LNCAP (cell line): Measurements from ENCODE around the gene MESP2.
A peak's percentile ranks its signal among the peaks of the same experiment; 100 is the strongest.

ENCODE experiments used
- TF ChIP-seq, protein P1 (sequence below): fragments of 450-650 bp; IDR thresholded peaks from 2 replicates; pipeline ENCODE4 v1.5.1; 2017; ENCODE audit warnings: mild to moderate bottlenecking

The MESP2 gene

GRCh38 chr15:89766357-89767311, 9.5 kb upstream of the MESP2 start:
- TF ChIP-seq, protein P1, sequence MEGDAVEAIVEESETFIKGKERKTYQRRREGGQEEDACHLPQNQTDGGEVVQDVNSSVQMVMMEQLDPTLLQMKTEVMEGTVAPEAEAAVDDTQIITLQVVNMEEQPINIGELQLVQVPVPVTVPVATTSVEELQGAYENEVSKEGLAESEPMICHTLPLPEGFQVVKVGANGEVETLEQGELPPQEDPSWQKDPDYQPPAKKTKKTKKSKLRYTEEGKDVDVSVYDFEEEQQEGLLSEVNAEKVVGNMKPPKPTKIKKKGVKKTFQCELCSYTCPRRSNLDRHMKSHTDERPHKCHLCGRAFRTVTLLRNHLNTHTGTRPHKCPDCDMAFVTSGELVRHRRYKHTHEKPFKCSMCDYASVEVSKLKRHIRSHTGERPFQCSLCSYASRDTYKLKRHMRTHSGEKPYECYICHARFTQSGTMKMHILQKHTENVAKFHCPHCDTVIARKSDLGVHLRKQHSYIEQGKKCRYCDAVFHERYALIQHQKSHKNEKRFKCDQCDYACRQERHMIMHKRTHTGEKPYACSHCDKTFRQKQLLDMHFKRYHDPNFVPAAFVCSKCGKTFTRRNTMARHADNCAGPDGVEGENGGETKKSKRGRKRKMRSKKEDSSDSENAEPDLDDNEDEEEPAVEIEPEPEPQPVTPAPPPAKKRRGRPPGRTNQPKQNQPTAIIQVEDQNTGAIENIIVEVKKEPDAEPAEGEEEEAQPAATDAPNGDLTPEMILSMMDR = no peak

DNA sequence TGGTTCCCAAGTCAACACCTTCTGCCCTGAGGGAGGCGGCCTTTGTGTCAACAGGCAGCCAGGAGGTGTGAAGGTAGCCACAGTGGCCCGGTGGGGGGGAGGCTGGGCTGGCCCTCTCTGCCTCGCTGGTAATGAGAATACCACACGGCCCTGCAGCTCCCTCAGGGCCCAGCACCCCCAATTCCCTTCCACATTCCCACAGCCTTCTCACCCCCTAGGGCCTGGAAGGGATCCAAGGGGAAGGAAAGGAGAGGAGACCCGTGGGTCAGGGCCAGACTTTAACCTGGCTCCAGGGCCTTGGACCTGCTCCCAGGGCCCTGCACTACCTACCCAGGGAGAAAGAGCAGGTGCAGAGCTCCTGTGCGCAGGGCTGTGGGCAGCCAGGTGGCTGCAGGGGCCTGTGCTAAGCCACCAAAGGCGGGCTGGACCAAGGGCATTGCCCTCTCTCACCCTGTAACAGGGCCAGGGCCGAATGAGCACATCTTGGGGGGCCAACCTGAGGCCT, 8.7 kb upstream of the MESP2 start:
- TF ChIP-seq, protein P1 = no peak

- TF ChIP-seq, protein P1 = no peak
Measured at GRCh38 chr15:89768071-89768500, 8.0 kb upstream of the MESP2 start.

DNA sequence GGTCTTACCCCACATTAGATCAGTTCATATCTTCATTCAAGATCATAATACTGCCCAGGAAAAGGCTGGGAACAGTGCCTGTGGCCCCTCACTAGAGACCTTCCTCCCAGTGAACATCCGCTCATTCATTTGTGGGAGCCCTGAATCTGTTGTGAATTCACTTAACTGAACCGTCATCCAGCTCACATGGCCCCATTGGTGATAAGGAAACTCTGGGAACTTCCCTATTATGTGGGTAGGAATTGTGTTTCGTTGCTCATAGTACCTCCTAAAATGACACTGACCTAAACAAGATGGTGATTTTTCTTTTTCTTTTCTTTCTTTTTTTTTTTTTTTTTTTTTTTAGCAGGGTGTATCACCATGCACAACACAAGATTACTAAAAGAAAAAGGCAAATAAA, 6.8 kb upstream of the MESP2 start:
- TF ChIP-seq, protein P1 = no peak

GRCh38 chr15:89770041-89770440, 6.1 kb upstream of the MESP2 start:
- TF ChIP-seq, protein P1 = no peak

DNA sequence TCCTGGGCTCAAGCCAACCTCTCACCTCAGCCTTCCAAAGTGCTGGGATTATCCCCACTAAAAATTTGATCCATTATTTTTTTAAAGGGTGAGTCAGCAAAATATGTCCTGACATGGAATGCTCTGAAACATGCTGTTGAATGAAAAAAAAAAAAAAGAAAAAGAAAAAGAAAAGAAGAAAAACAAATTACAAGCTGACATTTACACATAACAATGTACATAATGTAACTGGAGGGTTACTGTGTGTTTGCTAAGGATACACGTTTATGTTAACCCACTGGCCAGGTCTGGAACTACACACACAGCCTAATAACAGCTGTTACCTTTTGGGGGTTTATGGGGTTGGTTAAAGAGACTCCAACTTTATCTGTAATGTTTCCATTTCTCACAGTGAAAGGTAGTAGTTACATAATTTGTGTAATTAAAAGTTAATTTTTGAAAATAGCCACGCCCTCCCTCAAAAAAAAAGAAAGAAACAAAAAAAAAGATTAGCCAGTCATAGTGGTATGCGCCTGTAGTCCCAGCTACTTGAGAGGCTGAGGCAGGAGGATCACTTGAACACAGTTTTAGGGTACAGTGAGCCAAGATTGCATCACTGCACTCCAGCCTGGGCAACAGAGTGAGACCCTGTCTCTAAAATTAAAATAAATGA, 3.1 kb upstream of the MESP2 start:
- TF ChIP-seq, protein P1 = peak; percentile 35; the same call in 1 of the 2 replicates

- TF ChIP-seq, protein P1 = no peak
Measured at GRCh38 chr15:89774492-89774891, 1.6 kb upstream of the MESP2 start.
